ENCODE results near the gene POLR1A.

The POLR1A gene

DNA sequence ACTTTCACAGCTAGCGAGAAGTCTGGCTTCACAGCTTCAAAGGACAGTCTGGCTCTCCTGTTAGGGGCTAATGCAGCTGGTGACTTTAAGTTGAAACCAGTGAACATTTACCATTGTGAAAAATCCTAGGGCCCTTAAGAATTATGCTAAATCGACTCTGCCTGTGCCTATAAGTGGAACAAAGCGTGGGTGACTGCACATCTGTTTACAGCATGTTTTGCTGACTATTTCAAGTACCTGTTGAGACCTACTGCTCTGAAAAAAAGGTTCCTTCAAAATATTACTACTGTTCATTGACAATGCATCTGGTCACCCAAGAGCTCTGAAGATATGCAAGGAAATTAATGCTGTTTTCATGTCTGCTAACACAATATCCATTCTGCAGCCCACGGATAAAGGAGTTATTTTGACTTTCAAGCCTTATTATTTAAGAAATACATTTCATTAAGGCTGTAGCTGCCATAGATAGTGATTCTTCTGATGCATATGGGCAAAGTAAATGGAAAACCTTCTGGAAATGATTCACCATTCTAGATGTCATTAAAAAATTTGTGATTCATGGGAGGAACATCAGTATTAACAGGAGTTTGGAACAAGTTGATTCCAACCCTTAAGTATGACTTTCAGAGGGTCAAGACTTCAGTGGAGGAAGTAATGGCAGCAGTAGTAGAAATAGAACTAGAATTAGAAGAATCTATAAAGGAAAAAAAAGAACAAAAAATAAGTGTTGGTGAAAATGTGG, 48.9 kb downstream of the POLR1A start:
- no peak for DNase-seq

DNA sequence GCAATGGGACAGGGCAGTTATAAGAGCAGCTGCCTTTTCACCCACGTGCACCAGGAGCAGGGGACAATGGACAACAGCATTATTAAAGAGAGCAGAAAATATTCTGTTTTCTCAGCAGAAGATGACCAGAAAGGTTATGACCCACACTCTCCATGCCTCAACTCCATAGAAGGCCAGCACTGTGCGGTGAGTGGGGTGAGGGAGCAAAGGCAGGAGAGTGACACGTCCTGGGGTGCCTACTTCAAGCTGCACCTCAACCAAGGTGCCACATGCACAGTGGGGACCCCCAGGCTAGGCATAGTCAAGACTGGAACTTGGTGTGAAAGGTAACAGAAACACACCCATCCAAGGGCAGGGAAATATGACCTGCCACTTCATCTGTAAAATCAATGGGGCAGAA, 50.4 kb downstream of the POLR1A start:
- DNase-seq: no peak

DNA sequence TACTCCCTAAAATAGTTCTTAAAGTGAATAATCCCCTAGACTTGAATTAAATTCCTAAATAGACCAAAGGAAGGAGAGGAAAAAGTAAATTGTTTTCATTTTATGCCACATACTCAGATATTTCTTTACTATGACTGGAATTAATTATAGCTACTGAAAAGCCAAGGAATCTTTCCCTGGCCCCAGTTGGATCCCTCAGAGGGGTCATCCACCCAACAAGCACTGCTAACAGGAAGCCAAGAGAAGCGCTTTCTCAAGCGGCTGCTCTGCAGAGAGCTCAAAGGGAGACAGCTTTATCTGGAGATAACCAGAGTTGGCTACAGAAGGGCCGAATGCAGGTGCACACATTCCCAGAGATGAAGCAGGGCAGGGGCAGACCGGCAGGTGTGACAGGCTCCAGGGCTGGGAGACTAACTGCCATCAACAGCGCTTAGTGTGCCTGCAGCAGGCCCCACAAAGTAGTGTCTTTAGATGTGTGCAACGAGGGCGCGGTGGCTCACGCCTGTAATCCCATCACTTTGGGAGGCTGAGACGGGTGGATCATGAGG, 51.1 kb downstream of the POLR1A start:
- no peak for DNase-seq

DNA sequence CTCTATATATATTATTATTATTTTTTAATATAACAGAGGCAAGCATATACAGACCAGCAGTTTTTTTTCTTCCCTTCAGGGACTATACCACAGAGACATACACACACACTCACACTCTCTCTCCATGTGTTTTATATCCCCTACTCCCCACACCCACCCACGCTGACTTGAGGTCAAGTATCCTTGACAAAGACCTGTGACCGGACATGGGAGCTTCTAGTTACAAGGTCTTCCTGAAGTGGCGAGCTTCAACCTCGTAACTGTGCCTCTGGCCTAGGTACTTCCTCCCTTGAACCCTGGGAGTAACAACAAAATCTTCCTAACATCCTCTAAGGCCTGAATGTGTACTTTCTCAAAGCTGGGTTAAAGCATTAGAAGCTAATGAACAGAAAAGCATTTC, 52.5 kb downstream of the POLR1A start:
- no peak for DNase-seq

DNA sequence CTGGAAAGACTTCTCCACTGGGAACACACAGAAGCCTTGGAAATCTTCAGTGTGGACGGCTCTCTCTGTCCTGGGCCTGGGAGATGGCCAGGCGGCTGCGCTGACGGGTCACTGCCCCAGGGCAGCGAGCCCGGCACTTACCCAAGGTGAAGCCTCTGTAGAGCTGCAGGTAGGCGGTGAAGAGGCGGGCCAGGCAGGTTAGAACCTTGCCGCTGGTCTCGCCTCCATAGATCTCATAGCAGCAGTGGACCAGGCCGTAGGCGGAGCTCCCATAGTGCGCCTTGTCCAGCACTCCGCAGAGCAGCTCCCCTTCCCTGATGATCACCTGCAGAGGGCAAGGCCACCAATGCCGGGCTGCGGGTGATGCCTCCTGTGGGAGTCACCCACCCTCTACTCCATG, 53.0 kb downstream of the POLR1A start:
- no peak for DNase-seq

DNA sequence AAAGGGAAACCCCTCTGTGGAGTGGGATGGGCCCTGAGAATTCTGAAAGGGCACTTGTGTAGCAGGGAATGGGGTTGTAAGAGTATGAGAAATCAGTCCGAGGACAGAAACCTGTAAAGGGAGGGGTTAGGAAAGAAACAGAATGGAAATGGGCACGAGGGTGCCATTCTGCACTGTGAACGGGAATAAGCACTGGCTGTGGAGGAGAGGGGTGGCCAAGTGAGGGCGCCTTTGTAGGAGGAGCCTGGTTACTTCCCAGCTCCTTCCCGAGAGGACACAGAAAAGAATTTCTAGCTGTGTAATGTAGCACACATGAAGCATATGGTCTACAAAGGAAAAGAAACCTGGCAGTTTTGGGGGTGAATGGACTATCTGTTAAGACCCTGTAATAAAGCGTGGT, 53.4 kb downstream of the POLR1A start:
- DNase-seq: no peak

DNA sequence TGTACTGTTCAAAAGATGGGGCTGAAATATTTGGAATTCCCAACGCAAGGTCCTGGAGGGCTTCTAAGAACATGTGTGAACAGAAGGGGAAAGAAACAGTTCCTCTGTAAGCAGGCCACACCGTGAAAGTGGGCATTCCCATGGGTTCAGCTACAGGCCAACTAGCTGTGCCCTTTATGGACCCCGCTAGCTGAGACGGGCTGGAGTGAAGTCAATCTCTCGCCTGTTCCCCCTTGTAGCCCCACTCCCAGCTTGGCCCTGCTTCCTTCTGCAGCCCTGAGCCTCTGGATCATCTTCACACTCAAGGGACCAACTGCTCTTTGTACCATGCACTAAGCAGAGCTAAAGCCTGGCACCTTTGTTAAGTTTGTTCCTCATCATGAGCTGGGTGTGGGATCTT, 55.4 kb downstream of the POLR1A start:
- no peak for DNase-seq

DNA sequence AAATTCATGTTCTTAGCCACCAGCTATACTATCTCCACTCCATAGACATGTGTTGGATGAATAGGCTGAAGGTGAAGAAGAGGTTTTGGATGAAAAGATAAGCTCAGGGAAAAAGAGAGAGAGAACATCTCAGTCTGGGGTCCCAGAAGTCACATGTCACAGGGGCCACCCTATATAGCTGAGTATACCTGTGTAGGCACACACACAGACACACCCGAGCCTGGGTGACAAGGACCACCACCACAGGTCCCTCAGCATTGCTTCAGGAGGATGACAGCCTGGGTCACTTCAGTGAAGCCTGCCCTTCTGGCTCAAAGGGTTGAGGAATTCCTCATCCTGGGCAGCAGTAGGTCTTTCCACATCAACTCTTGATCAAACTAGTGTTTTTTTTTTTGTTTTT, 56.2 kb downstream of the POLR1A start:
- no peak for DNase-seq

DNA sequence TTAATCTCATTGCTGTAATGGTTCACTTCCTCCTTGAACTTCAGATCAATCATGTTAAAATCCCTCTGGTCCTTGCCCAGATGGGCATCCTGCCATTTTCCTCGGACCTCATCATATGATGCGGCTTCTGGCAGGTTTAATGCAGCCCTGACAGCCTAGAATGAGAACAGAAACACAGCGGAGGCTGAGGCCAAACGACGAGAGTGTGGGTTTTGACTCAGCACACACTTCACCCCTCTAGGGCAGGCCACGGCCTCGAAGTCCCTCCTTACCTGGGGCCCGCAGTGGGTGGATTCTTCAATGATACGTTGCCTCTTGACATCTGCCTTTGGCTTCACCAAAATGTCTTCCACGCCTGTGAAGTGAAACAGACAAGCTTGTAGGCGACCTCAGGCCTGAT, 56.8 kb downstream of the POLR1A start:
- DNase-seq: no peak

DNA sequence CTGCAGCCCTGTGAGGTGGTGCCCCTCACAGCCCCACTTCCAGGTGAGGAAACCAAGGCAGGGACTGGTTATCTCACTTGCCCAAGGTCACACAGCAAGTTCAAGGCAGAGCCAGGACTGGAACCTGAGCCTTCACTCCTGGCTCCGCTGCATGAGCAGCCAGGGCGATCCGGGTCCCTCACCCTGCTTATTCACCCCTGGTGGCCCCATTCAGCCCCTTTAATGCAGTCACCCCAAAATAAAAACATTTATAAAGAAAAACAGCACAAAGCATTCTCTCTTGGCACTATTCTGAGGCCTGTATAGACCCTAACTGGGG, 57.3 kb downstream of the POLR1A start:
- no peak for DNase-seq

DNA sequence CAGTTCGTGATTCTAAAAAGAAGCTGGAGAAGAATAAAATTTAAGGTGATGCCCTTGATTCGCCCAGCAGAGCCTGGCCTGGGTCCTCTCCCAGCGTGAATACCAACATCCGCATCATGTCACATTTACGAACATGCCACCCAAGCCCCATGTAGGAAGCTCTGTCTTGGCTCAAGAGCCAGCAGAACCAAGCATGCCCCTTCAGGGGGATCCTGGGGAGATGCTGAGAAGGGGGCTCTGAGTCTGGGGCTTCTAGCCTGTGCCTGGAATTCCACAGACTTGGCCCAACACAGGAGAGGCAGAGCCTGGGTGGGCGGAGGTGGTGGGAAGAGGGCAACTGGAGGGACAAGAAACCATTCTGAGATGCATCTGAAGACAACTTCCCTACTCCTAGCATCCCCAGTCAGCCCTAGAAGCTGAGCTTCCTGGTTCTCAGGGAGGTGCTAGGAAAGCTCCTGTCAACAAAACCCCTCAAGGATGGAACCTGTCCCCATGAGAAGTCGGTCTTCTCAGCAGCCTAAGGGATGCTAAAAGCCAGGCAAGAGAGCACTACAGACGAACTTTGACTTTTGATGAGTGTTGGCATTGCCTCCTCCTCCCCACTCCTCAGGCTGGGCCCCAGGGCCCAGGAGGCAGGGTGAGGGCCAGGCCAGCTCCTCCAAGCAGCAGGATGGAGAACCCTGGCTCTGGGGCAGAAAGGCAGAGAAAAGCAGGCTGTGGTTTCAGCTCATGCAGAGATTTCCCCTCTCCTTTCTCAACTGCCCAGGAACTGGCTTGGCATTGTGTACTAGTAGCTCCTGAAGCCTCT, 57.9 kb downstream of the POLR1A start:
- DNase-seq: no peak

DNA sequence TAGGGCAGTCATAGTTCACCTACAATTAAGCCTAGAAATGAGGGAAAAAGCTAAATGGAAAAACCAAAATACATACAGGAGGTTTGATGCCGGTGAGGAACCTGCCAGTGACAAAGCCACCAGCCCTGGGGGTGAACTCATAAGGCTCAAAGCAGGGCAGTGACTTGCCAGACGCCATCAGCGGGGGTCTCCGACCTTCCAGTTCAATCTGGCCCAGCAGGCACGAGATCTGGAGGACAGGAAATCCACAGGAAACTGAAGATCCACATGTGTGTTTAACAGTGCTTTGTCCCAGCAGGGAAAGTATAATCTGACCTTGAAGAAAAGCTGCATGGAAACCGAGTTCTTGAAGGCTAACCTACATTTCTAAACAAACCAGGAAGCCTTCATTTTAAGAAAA, 60.1 kb downstream of the POLR1A start:
- no peak for DNase-seq

DNA sequence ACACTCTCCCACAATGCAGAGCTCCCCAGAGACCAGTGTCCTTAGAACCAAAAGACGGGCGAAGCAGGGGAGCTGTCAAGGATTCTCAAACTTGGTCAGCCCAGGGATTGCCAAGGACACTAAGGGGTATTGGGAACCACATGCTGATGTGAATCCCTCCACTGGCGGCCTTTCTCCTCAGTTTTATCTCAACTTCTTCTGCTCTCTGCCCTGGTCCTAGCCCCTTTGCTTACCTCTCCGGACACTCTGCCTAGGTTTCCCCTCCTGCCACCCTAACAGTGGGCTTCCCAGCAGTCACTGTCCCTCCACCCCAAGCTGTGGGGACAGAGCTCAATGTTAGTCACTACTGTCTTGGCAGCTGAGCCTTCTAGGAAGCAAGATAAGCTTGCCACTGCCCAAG, 61.1 kb downstream of the POLR1A start:
- DNase-seq: no peak

DNA sequence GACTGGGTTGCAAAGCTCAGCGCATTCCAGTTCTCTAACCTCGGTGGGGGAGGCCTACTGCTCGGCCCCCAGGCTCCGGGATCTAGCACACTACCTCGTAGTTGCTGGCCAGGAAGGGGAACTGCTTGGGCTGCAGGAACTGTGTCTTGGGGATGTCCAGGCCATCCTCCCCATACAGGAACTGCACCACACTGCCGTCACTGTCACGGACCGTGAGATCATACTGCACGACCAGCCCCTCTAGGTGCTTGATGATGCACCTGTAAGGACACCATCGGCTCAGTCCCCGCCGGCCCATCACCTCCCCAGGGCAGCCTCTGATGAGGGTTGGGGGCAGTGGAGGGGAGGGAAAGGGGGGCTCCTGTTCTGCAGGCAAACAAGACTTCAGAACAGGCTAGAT, 61.6 kb downstream of the POLR1A start:
- no peak for DNase-seq

DNA sequence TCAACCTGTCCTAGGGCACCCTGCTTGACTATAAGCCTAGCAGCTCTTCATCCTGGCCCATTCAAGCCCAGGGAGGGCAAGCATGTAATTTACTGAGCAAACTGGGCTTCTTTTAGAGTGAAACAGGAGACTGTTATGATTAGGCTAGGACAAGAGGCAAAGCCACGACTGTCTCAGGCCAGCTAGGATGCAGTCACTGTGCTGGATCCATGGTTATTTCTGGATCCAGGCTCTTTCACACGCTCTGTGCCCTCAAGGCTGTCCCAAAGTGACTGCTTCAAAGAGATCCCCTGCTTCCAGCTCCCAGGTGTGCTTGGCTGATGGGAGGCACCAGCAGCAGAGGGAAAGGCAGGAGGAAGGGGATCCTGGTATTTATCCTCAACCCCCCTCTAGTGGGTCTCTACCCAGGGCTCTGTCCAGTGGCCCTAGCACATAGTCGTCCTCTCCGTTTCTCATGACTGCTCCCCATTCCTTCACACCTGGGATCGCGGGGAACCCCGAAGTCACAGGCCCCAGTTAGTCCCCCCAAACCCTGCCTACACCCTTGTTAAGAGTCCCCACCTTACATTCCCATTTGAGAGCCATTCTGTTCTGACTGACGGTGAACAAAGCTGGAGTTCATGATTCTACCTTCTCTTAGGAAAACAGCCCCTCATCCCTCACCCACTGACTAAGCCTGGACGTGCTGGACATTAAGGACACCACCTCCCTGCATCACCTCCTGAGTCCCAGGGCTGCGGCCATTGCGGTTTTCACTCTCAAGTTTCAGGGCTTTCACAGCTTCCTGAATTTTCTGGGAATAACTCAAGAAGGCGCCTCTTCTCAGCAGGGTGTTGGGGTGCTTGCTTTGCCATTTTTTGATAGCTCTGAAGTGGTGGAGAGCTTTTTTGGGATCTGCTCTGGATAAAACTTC, 63.2 kb downstream of the POLR1A start:
- no peak for DNase-seq

DNA sequence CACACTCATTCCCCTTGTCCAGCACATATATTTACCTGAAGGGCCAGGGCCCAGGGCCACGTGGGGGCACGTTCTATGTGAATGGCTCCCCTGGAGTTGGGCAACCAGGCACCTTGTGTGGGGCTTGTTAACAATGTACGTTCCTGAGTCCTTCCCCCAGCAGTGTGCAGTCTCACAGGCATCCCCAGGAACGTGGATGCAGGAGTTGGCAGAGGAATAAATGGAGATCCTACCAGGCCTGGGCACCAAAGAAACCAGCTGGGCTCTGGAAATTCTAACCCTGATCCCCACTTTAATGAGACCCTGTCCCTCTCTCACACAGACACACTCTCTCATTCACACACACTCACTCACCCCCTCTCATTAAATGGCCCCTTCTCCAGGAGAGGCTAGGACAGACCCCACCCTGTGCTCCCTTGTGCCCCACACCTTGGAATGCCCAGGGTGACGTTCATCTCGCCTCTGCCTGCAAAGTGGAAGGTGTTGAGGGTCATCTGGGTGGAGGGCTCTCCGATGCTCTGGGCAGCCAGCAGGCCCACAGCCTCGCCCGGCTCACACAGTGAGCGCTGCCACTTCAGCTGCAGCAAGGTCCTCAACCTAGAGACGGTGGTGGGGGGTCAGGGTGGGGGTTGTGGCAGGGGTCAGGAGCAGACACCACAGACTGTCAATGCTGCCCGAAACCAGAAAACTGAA, 65.6 kb downstream of the POLR1A start:
- no peak for DNase-seq

DNA sequence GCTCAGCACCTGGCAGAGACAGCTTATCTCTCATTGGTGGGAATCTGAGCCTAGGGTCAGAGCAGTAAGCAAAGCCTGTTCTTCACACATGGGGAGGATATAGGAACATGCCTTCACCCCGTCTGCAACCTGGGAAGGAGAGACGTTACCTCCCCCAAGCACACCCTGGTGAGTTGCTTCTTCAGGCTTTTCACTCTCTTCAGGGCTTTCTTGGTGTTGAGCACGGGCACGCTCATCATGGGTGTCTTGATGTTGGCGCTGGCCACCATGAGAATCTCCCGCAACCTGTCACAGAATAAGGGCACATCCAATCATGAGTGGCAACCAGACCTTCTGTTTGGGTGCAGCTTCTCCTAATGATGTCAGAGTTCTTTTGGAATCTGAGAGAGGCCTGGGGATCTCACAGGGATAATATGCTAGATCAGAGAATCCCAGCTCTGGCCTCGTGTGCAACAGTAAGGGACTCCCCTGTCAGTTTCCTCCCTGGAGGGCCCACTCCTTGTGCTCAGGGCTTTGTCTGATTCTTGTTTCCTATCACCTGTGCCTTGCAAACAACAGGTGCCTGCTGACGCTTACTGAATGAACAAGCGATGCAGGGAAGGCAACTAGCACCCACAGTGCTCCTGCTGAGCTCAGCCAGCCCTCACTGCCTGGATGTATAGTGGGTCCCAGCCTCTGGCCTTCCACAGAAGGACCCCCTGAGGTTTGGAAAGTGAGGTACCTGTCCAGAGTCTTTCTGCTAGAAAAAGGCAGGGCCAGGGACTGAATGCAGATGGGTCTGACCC, 66.3 kb downstream of the POLR1A start:
- DNase-seq: no peak

DNA sequence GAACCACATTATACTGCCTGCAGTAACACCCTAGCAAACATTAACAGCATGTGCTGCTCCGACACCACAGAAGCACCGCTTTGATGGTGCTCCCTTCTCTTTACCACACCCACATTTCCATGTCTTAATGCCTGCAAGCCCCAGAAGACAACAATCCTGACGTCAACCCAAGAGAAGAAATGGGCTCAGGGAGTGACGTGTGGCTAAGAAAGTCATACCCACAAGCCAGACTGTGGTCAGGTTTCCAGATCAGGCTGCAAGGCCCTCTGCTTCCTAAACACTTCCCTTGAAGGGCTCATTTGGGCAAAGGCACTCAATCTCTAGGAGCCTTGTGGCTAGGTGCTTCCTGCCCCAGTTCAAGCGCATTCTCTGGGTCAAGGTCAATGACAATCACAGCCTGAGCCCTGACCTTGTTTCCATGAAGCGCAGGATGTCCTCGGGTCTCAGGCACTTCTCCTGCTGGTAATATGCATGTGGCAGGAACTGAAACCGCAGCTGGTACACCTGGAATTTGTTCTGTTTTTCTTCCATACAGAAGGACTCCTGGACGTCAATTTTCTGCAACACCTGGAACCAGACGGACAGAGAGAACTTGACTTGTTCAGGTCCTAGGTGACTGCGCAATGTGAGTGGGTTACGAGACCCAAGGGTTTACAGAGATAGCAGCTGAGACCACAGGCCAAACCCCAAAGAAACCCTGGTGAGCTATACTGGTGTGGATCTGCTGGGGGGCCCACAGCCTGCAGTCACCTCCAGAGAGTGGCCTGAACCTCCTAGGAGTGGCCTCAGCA, 67.2 kb downstream of the POLR1A start:
- peak; percentile 87 for DNase-seq

DNA sequence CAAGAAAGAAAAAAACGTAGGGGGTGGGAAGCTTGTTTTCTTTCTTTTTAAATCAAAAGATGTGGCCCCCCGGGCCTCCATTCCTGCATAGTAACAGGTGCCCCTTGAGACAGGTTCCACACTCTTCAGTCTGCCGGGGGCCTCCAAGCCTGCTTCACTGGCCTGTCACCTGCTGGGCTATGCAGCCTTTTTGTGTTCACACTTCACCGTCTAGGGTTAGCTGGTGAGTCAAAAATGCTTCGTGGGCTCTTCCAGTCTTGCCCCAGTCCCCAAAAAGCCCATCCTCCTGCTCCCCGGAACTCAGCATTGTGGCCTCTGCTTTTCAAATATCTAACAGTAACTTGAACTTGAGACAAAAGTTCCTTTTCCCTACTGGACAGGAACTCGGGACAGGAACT, 67.9 kb downstream of the POLR1A start:
- peak; percentile 41 for DNase-seq

DNA sequence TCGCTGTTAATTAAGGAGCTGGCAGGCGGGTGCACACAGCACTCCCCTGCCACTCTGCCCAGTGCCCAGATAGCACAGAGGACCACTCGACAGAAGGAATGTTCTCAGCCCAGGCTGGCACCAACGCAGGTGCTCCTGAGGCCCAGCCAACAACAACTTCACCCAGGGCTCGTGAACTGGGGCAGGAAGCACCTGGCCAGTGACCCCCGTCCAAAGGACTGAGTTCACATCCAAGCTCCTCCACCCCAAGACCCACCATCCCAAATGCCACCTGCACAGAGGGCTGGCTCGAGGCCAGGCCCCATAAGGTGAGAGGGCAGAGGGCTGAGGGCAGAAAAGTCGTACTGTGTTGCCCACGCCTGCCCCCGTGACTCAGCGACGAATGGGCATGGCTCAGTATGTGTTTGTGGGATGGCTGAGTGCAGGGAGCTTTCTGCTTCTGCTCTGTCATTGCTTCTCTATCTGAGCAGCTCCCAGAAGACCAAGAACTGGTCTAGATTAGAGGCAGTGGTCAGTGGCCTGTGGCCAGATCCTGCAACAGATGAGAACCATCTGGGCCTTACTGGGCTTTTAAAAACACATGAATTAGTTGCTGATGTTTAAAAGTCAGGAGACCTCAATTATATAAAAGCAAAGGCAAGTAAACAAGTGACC, 68.4 kb downstream of the POLR1A start:
- peak; percentile 58 for DNase-seq

Data from activated CD4-positive, alpha-beta T cell treated with anti-CD3 and anti-CD28 coated beads, Interleukin-2, amount 50 U/mL, for 16 hours (primary cell).